Posterior cingulate gyrus (tissue), 11 donors: Measurements from ENCODE around the gene GALNT18.
A peak's percentile ranks its signal among the peaks of the same experiment; 100 is the strongest.

Source experiments
- DNase-seq, 10 donors: peaks; one replicate each; pipeline versions ENCODE4 v3.0.0 to v3.0.0-alpha.2; 2020 to 2021; ENCODE audit warnings: mixed read lengths in 3 of 10
- intact Hi-C: fragments of 100-400 bp; cut with DNase I; formaldehyde crosslinking; loops from one replicate; pipeline ENCODE4 v1.15.1; 2023

GALNT18 gene

GRCh38 chr11:11400635-11401232 lies 221.1 kb downstream of the GALNT18 start:
- intact Hi-C loops: no loop called here
- DNase-seq: no peak

- intact Hi-C loops: no loop called here
- DNase-seq: no peak
These were observed 221.7 kb downstream of the GALNT18 start for GRCh38 chr11:11400121-11400520.

- intact Hi-C loops: no loop called here
- no peak for DNase-seq
These were observed 224.0 kb downstream of the GALNT18 start for GRCh38 chr11:11397781-11398180.

GRCh38 chr11:11397036-11397415 lies 224.8 kb downstream of the GALNT18 start:
- no peak for DNase-seq
- intact Hi-C loops: no loop called here

- intact Hi-C loops: no loop called here
- DNase-seq: no peak
These were observed 225.3 kb downstream of the GALNT18 start for GRCh38 chr11:11396301-11397035.

GRCh38 chr11:11395126-11395525 lies 226.7 kb downstream of the GALNT18 start:
- intact Hi-C loops: no loop called here
- DNase-seq: no peak

- intact Hi-C loops: no loop called here
- no peak for DNase-seq
These were observed 227.6 kb downstream of the GALNT18 start for GRCh38 chr11:11394241-11394640.

- intact Hi-C loops: no loop called here
- DNase-seq: peak in 2 of 10 donors; percentile 84
These were observed 229.9 kb downstream of the GALNT18 start for GRCh38 chr11:11391796-11392463.

GRCh38 chr11:11391169-11391568 lies 230.6 kb downstream of the GALNT18 start:
- DNase-seq: no peak
- intact Hi-C loops: no loop called here

GRCh38 chr11:11390068-11390771 lies 231.6 kb downstream of the GALNT18 start:
- no peak for DNase-seq
- intact Hi-C loops: no loop called here

GRCh38 chr11:11389238-11389637 lies 232.6 kb downstream of the GALNT18 start:
- intact Hi-C loops: no loop called here
- no peak for DNase-seq

- intact Hi-C loops: no loop called here
- DNase-seq: no peak
These were observed 234.0 kb downstream of the GALNT18 start for GRCh38 chr11:11387622-11388305.

- intact Hi-C loops: no loop called here
- no peak for DNase-seq
These were observed 234.6 kb downstream of the GALNT18 start for GRCh38 chr11:11387207-11387606.

- intact Hi-C loops: no loop called here
- DNase-seq: no peak
These were observed 237.0 kb downstream of the GALNT18 start for GRCh38 chr11:11384829-11385228.

- intact Hi-C loops: no loop called here
- DNase-seq: no peak
These were observed 237.8 kb downstream of the GALNT18 start for GRCh38 chr11:11383995-11384394.

GRCh38 chr11:11382858-11383532 lies 238.8 kb downstream of the GALNT18 start:
- intact Hi-C loops: no loop called here
- DNase-seq: no peak

GRCh38 chr11:11381471-11382105 lies 240.2 kb downstream of the GALNT18 start:
- intact Hi-C loops: no loop called here
- no peak for DNase-seq

- DNase-seq: no peak
- intact Hi-C loops: no loop called here
These were observed 240.9 kb downstream of the GALNT18 start for GRCh38 chr11:11380883-11381282.

GRCh38 chr11:11380340-11380739 lies 241.5 kb downstream of the GALNT18 start:
- no peak for DNase-seq
- intact Hi-C loops: no loop called here

GRCh38 chr11:11379661-11380060 lies 242.1 kb downstream of the GALNT18 start:
- intact Hi-C loops: no loop called here
- no peak for DNase-seq
